ENCODE data around the gene ITGA3. TPM values are rescaled to one million over a fixed set of nuclear protein-coding genes. Genes with fewer than 3 reads are reported as not detected.
A peak's percentile ranks its signal among the peaks of the same experiment; 100 is the strongest.

ITGA3 gene
- total and polyA plus RNA-seq, 4 donors = 23.4 to 34.4 (median 25.9) TPM

- peak overlapping the region; percentile 40 for H3K27ac ChIP-seq (ENCODE audit: low read depth, low read length)
- peaks cover 29% of the 10 kb centered on the region for H3K36me3 ChIP-seq (ENCODE audit: control insufficient read depth, insufficient read depth, low read length)
- no peaks in the 10 kb centered on the region for H3K9me3 ChIP-seq (ENCODE audit: control insufficient read depth, insufficient read depth, low read length)
- H3K4me1 ChIP-seq (ENCODE audit: control insufficient read depth, insufficient read depth, low read length) = peaks cover 19% of the 10 kb centered on the region
- H3K4me3 ChIP-seq (ENCODE audit: low read depth, low read length) = peak overlapping the region; percentile 56
- no peaks in the 10 kb centered on the region for H3K27me3 ChIP-seq (ENCODE audit: control insufficient read depth, insufficient read depth, low read length)
- WGBS (ENCODE audit: insufficient coverage) = 0% methylated on average over 25 of the region's 31 CpGs
- DNase-seq (ENCODE audit: low read depth in 4 of 6, low spot score in 6 of 6) = no peak
Measured at GRCh38 chr17:50129353-50129727, 73.4 kb downstream of the ITGA3 start.

GRCh38 chr17:50129728-50130558, 74.0 kb downstream of the ITGA3 start, which contains the start of gene SAMD14:
TSS of gene SAMD14 (minus strand) at chr17:50130160. CDS start at chr17:50124959, 5,201 bp downstream.
- Histone ChIP-seq H3K9me3 (ENCODE audit: control insufficient read depth, insufficient read depth, low read length) (no peaks in the 10 kb centered on the region), H3K27ac (ENCODE audit: low read depth, low read length) (peak within 1 kb of the TSS; percentile 79), H3K36me3 (ENCODE audit: control insufficient read depth, insufficient read depth, low read length) (peaks cover 32% of the 10 kb centered on the region), H3K27me3 (ENCODE audit: control insufficient read depth, insufficient read depth, low read length) (no peaks in the 10 kb centered on the region), H3K4me1 (ENCODE audit: control insufficient read depth, insufficient read depth, low read length) (peaks cover 19% of the 10 kb centered on the region), H3K4me3 (ENCODE audit: low read depth, low read length) (peak within 1 kb of the TSS; percentile 56)
- WGBS (ENCODE audit: insufficient coverage) = under 1% methylated on average over 50 of the region's 84 CpGs
- peak in 2 of 6 donors; percentile 89 to 96 for DNase-seq (ENCODE audit: low read depth in 4 of 6, low spot score in 6 of 6)

- no peaks in the 10 kb centered on the region for H3K9me3 ChIP-seq (ENCODE audit: control insufficient read depth, insufficient read depth, low read length)
- no peak overlapping the region for H3K27ac ChIP-seq (ENCODE audit: low read depth, low read length)
- H3K4me1 ChIP-seq (ENCODE audit: control insufficient read depth, insufficient read depth, low read length) = peaks cover 19% of the 10 kb centered on the region
- H3K27me3 ChIP-seq (ENCODE audit: control insufficient read depth, insufficient read depth, low read length) = no peaks in the 10 kb centered on the region
- peaks cover 35% of the 10 kb centered on the region for H3K36me3 ChIP-seq (ENCODE audit: control insufficient read depth, insufficient read depth, low read length)
- H3K4me3 ChIP-seq (ENCODE audit: low read depth, low read length) = peak overlapping the region; percentile 56
- 24% methylated on average over 6 of the region's 19 CpGs for WGBS (ENCODE audit: insufficient coverage)
- peak in 1 of 6 donors; percentile 64 for DNase-seq (ENCODE audit: low read depth in 4 of 6, low spot score in 6 of 6)
Measured at GRCh38 chr17:50130559-50131305, 74.8 kb downstream of the ITGA3 start.

GRCh38 chr17:50132104-50132794, 76.3 kb downstream of the ITGA3 start:
- Histone ChIP-seq H3K9me3 (ENCODE audit: control insufficient read depth, insufficient read depth, low read length) (no peaks in the 10 kb centered on the region), H3K27ac (ENCODE audit: low read depth, low read length) (no peak overlapping the region), H3K4me1 (ENCODE audit: control insufficient read depth, insufficient read depth, low read length) (peaks cover 19% of the 10 kb centered on the region), H3K4me3 (ENCODE audit: low read depth, low read length) (no peak overlapping the region), H3K36me3 (ENCODE audit: control insufficient read depth, insufficient read depth, low read length) (peaks cover 50% of the 10 kb centered on the region), H3K27me3 (ENCODE audit: control insufficient read depth, insufficient read depth, low read length) (no peaks in the 10 kb centered on the region)
- DNase-seq (ENCODE audit: low read depth in 4 of 6, low spot score in 6 of 6) = no peak
- WGBS (ENCODE audit: insufficient coverage) = 94% methylated on average over 3 of the region's 6 CpGs

- Histone ChIP-seq H3K4me3 (ENCODE audit: low read depth, low read length) (no peak overlapping the region), H3K27me3 (ENCODE audit: control insufficient read depth, insufficient read depth, low read length) (no peaks in the 10 kb centered on the region), H3K4me1 (ENCODE audit: control insufficient read depth, insufficient read depth, low read length) (peaks cover 19% of the 10 kb centered on the region), H3K36me3 (ENCODE audit: control insufficient read depth, insufficient read depth, low read length) (peaks cover 57% of the 10 kb centered on the region), H3K9me3 (ENCODE audit: control insufficient read depth, insufficient read depth, low read length) (no peaks in the 10 kb centered on the region), H3K27ac (ENCODE audit: low read depth, low read length) (no peak overlapping the region)
- WGBS (ENCODE audit: insufficient coverage) = 66% methylated on average over 4 of the region's 7 CpGs
- DNase-seq (ENCODE audit: low read depth in 4 of 6, low spot score in 6 of 6) = no peak
Measured at GRCh38 chr17:50133028-50133768, 77.3 kb downstream of the ITGA3 start.

GRCh38 chr17:50133769-50134099, 77.8 kb downstream of the ITGA3 start:
- no peak for DNase-seq (ENCODE audit: low read depth in 4 of 6, low spot score in 6 of 6)
- Histone ChIP-seq H3K36me3 (ENCODE audit: control insufficient read depth, insufficient read depth, low read length) (peaks cover 62% of the 10 kb centered on the region), H3K4me3 (ENCODE audit: low read depth, low read length) (no peak overlapping the region), H3K27ac (ENCODE audit: low read depth, low read length) (no peak overlapping the region), H3K9me3 (ENCODE audit: control insufficient read depth, insufficient read depth, low read length) (no peaks in the 10 kb centered on the region), H3K4me1 (ENCODE audit: control insufficient read depth, insufficient read depth, low read length) (peaks cover 16% of the 10 kb centered on the region), H3K27me3 (ENCODE audit: control insufficient read depth, insufficient read depth, low read length) (no peaks in the 10 kb centered on the region)
- WGBS (ENCODE audit: insufficient coverage) = 31% methylated on average over 14 of the region's 16 CpGs

GRCh38 chr17:50134206-50135110, 78.5 kb downstream of the ITGA3 start:
- Histone ChIP-seq H3K36me3 (ENCODE audit: control insufficient read depth, insufficient read depth, low read length) (peaks cover 70% of the 10 kb centered on the region), H3K9me3 (ENCODE audit: control insufficient read depth, insufficient read depth, low read length) (no peaks in the 10 kb centered on the region), H3K27me3 (ENCODE audit: control insufficient read depth, insufficient read depth, low read length) (no peaks in the 10 kb centered on the region), H3K27ac (ENCODE audit: low read depth, low read length) (no peak overlapping the region), H3K4me1 (ENCODE audit: control insufficient read depth, insufficient read depth, low read length) (peaks cover 10% of the 10 kb centered on the region), H3K4me3 (ENCODE audit: low read depth, low read length) (no peak overlapping the region)
- WGBS (ENCODE audit: insufficient coverage) = 50% methylated on average over 8 of the region's 16 CpGs
- no peak for DNase-seq (ENCODE audit: low read depth in 4 of 6, low spot score in 6 of 6)

- Histone ChIP-seq H3K27ac (ENCODE audit: low read depth, low read length) (no peak overlapping the region), H3K27me3 (ENCODE audit: control insufficient read depth, insufficient read depth, low read length) (no peaks in the 10 kb centered on the region), H3K36me3 (ENCODE audit: control insufficient read depth, insufficient read depth, low read length) (peaks cover 80% of the 10 kb centered on the region), H3K4me1 (ENCODE audit: control insufficient read depth, insufficient read depth, low read length) (peaks cover 11% of the 10 kb centered on the region), H3K4me3 (ENCODE audit: low read depth, low read length) (no peak overlapping the region), H3K9me3 (ENCODE audit: control insufficient read depth, insufficient read depth, low read length) (no peaks in the 10 kb centered on the region)
- WGBS (ENCODE audit: insufficient coverage) = 81% methylated on average over 12 of the region's 16 CpGs
- no peak for DNase-seq (ENCODE audit: low read depth in 4 of 6, low spot score in 6 of 6)
Measured at GRCh38 chr17:50135316-50136095, 79.6 kb downstream of the ITGA3 start.

Data from spinal cord (tissue), 10 donors.